HTR-8/SVneo (cell line): ENCODE data around the gene CACNA2D2.
A peak's percentile ranks its signal among the peaks of the same experiment; 100 is the strongest.

Experiments used
- DNase-seq: peaks from one replicate; pipeline ENCODE4 v3.0.0; 2011; ENCODE audit warnings: low spot score, mixed read lengths; ENCODE audit not compliant: insufficient read length
- FAIRE-seq: peaks from 2 replicates; lab custom pipeline; 2011; peaks lifted over from hg19 to GRCh38; lab: Jason Lieb, UNC

Gene CACNA2D2

DNA sequence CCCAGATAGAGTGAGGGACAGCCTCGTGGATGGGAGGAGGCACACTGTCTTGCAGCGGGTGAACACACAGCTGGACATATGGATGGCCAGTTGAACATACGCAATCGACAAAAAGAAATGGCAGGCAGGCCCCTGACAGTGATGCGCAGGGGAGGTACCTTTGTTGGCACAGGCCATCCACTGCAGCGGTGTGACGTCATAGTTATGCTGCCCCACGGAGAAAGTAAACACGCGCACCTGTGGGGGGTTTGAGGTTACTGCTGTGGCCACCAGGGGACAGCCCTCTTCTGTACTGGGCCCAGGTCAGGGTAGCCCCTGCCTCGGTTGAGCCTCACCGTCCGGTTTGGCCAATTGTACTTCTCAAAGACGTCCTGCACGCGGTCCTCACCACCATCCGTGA, 124.7 kb downstream of the CACNA2D2 start:
- DNase-seq (no peak), FAIRE-seq (no peak)

DNA sequence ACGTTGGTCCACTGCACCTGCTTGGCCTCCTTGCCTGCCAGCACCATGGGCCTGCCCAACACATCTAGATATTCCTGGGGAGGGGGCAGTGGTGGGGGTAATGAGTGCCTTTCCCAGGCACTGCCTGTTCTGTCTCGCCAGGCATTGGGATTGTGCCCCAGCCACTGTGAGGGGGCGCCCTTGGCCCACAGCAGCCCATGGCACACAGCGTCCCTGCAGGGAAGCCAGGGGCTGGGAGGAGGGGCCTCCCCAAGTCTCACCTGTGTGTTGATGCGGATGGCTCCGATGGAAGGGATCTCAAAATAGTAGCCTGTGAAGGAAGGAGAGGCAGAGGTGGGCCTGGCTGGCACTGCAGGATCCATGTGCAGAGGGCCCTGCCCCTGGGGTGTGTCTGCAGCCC, 125.4 kb downstream of the CACNA2D2 start:
- DNase-seq (no peak), FAIRE-seq (no peak)

DNA sequence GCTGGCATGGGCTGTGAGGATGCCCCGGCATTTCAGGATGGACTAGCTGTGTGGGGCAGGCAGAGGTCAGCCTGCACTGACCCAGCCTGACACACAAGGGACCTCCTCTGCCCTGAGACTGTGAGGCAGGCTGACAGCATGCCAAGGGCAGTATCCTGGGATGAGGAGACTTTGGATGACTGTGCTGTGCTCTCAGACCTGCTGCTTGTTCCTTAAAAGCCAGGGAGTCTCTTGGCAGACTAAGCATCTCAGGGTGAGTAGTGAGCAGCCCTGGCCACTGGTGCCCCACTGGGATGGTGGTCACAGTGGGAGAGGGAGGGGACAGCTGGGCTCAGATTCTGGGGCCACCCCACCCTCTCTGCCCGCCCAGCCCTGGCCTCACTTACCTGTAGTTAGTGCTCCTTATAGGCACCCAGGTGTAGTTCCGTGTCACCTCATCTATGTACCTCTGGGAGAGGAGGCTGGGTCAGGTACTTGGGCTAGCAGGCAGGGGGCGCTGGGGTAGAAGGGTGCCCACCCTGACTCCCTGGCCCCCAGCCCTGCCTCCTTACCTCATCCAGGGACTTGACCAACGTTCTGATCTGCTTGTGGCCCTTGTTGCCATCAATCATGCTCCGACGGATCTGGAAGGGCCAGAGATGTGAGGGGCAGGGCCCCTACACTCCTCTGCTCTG, 128.0 kb downstream of the CACNA2D2 start:
- FAIRE-seq: no peak
- DNase-seq: no peak

DNA sequence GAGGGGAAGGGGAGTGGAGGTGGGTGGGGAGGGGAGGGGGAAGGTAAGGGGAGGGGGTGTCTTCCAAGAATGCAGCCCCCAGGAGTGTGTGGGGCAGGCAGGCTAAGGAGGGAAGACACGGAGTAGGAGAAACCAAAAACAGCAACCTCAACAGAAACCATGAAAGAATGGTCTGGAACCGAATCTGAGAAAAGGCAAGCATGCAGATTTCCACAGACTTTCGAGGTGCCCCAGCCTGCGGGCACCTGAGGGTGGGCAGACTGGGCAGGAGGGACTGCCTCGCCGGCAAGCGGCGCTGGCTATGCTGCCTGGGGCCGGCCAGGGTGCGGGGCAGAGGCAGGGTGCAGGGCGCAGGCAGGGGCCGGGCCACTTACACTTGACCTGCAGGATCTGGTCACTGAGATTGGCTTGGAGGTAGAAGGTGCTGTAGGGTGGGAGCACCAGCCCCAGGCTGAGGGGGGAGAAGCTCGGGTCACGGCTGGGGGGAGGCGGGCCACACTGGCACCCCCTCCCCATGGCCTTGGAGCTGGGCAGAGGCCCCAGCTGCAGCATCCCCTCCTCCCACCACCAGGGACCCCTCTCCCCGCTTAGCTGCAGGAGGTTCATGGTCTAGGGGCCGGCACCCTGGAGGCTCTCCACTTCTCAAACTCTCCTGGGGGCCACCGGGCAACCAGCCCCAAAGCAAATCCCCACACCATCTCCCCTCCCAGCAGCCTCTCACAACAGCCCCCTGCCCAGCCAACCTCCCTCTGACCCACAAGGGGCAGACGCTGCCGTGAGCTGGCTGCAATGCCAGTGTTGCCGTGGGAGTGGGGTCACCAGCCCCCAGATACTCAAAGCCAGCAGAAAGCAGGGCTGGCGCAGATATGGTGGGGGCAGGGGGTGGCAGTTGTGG, 128.8 kb downstream of the CACNA2D2 start:
- FAIRE-seq: no peak

DNA sequence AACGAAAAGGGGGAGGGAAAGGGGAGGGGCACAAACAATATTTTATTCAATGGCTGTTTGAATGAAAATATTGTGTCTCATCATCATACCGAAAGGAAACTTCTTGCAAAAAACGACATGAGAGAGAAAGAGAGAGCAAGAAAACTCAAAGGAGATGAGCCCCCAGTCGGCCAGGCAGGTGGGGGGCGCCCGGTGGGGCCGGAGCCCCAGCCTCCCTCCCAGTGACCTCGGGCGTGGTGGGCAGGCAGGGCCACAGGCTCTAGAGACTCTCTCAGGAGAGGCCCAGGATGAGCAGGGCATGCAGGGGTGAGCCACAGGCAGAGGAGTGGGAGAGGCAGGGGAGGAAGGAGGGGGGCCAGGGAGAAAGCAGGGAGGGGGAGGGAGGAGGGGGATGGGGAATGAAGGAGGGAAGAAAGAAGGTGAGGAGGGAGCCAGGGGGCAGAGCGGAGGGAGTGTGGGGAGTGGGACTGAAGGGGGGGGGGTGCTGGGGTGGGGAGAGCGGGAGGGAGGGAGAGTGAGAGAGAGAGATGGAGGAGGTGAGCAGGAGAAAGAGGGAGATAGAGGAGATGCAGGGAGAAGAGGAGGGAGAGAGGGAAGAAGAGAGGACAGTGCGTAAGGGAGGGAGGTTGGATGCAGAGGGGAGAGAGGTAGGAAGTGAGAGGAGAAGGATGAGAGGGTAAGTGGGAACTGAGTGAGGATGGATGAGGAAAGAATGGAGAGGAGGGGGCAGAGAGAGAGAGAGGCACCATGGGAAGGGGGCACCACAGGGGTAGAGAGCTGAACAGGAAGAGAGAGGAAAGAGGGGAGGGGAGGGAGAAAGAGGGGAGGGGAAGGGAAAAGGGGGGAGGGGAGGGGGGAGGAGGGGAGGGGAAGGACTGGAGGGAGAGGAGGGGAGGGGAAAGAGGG, 130.0 kb downstream of the CACNA2D2 start:
- FAIRE-seq (no peak), DNase-seq (no peak)

More for the DNA sequence above, 128.8 kb downstream of the CACNA2D2 start:
- DNase-seq: no peak

DNA sequence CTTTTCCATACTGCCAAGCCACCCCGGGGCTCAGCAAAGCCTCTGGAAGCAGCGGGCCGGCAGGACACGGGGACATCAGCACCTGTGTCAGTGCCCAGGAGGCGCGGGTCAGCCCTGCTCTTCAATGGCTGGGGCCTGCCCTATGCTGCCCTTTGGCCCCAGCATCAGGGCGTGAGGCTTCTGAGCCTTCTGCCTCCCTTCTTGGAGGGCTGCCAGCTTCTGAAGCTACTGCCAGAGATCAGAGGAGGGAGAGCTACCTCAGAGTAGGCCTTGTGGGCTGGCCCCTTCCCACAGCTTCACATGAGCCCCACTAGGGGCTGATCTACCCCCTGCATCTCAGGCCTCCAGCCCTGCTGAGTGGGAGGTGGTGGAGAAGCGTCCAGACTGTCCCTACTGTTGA, 131.1 kb downstream of the CACNA2D2 start:
- DNase-seq: no peak
- FAIRE-seq: no peak

DNA sequence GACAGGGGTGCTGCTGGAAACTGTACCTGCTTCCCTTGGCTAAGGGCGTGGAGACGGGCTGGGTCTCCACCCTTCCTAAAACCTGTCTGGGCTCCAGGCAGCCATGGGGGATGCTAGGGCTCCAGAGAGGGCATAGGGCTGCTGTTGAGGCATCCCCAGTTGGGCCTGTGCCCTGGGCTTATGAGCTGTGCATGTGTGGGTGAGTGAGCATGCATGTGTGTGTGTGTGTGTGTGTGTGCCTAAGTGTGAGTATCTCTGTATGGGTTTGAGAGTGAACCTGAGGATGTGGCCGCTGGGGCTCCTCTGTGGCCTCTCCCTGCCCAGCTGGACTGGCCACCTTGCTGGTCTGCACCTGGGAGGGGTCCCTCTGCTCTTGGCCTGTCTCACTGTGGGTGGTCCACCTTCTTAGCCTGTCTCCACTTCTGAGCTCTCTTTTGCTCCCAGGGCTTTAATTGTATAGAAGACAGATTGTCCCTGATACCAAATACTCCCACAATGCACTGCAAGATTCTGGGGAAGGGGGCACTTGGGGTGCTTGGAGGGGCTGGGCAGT, 132.2 kb downstream of the CACNA2D2 start:
- DNase-seq (no peak), FAIRE-seq (peak; percentile 57)

DNA sequence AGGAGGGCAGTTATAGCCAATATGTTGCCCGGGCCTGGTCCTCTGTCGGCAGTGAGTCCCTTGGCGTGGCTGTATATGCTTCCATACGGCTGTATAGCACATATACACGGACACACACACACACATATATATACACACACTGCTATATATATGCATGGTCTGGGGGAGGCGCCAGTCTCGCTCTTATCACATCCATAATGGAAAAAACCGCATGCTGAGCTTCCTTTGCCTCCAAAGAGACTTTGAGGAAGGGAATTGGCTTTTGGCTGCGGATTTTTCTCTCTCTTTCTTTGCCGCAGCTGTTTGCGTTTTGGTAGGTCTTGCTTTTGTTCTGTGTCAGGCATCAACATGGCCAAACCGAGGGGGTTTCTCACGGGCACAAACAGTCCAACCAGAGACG, 132.8 kb downstream of the CACNA2D2 start:
- FAIRE-seq (no peak), DNase-seq (no peak)

DNA sequence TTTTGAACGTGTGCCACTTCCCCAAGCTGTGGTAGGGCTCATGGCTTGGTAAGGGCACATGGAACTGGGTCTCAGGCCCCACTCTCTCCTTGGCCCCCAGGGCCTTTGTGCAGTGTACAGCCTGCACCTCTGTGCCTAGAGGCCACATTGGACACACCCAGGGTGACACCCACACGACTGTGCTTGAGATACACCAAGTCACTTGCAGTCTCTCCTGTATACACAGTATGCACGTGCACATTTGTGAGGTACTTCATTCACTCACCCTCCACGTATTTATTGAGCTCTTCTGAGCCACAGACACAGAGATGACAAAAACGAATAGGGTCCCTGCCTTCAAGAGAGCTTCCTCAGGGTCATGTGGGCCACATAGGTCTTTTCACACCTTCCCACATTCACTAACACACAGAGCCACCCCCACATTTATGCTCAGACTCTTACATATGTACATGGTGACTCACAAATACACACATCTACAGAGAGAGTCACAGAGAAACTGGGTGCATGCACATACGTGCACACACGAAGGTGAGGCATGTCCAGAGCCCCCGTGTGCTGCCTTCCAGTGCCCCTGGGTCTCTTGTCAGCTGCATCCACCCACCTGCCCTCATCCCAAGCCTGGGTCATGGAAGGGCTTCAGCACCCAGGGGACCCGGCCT, 134.3 kb downstream of the CACNA2D2 start:
- DNase-seq: no peak
- FAIRE-seq: no peak

DNA sequence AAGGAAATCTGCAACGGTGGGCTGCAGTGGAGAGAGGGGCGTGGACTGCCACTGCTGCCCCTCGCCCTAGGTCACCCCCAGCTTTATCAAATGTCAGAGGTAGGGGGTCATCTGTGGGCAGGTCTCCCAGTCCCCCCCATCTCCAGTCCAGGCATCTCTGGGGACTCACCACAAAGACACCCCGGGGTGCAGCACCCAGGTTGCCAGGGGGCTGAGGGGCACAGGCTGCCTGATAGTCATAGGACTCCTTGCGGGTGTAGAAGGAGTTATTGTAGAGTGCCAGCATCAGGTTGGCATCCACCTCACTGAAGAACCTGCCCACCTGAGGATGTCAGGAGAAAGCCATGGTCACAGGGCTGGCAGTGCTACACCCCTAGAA, 137.6 kb downstream of the CACNA2D2 start:
- FAIRE-seq (peak; percentile 28), DNase-seq (no peak)

DNA sequence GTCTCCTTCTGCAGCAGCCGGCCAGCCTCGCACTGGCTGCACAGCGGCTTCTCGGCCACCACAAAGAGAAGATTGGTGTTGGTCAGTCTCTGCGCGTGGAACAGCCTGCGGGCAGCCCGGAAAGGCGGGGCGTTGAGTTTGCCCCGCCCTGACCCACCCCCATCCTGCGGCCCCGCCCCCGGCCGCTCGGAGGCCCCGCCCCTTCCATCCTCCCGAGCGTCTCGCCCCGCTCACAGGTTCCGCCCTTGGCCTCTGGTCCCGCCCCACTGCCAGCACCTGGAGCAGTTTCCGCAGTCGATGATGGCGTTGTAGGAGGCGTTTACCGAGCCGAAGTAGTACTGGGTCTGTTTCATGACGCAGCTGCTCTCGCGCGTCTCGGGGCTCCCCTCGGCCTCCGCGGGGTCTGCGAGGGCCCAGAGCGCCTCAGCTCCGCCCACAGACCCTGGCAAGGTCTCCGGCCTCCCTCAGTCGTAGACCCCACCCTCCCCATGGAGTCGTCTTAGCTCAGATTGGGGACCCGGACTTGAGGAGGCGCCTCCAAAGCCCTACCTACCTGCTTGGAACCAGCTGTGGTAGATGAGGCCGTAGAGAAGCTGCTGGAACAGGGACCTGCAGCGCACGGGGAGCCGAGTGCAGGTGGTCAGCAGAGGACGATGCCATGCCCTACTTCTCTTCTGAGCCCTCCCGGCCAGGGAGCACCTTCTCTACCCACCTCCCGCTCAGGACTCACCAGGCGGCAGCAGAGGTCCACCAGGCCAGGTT, 138.2 kb downstream of the CACNA2D2 start:
- peak; percentile 85 for DNase-seq
- peak; percentile 81 for FAIRE-seq

DNA sequence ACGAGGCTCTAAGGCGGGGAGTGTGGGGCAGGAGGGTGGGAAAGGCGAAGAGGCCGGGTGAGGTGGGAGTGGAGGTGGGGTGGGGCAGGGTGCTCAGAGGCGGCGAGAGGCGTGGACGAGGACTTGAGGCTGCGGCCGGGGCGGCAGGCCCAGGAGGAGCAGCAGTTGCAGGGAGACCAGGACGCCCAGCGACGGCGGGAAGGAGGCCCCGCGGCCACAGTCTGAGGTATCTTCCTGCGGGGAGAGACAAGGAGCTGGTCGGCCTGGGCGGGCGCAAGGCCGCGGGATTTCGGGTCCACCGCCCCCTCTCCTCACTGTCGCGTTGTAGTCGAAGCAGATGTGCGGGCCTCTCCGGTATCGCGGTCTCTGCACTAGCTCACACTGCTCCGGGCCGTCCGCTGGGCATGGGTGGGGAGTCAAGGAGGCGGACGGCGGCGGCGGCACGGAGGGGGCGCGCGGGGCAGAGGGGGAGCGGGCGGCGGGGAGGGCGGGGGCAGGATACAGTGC, 138.8 kb downstream of the CACNA2D2 start:
- FAIRE-seq: no peak
- no peak for DNase-seq

DNA sequence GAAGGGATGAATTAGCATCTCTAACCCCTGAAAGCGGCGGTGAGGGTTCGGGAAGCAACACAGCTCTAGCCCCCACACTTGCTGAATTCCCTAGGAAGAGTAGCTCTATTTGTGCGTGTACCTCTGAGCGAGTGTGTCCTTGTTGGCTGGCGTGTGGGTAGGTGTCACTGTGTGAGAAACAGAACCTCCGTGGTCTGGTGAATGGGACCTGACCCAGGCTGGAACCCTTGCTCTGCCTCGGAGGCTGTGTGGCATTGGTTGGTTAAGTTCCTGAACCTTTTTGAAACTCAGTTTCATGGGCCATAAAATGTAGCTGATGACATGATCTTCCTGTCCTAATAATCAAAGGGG, 143.7 kb downstream of the CACNA2D2 start:
- FAIRE-seq: no peak
- no peak for DNase-seq

DNA sequence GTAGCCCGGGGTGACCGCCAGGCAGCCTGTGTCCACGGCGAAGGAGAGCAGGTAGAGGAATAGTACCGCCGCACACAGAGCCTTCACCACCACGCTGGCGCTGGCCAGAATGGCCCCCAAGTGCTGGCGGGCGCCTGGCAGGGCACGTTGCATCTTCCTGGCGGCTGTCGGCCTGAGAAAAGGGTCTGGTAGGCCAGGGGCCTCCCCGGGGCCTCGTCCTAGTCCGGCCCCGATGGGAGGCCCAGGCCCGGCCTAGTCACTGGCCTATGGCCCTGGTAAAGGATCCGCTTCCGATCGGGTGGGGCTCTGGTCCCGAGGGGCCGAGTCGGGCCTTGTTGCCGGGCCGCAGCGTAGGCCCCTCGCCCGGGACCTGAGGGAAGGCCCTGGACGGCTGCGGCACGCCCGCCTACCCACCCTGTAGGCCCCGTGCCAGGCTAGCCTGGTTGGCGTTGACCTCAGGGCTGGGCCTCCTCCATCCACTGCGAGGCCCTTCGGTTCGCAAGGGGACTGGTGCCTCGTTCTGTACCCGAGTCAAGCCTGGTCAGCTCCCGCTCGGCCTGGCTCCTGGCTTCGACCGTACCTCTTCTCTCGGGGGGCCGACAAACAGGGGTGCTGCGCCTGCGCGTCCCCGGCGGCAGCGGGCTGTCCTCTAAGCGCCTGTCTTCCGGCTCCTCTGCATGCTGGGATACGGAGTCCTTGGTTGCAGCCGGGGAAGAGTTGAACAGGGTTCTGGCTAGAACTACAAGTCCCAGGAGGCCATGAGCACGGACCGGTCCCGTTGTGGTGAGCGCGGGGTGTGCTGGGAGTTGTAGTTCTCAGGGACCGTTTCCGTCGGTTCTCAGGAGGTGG, 144.3 kb downstream of the CACNA2D2 start, which contains the start of gene TMEM115:
TMEM115 (minus strand) TSS at position 611 of the 849 bp plus-strand sequence; CDS start at position 153, 458 bp downstream.
- peak; percentile 99 for FAIRE-seq

DNA sequence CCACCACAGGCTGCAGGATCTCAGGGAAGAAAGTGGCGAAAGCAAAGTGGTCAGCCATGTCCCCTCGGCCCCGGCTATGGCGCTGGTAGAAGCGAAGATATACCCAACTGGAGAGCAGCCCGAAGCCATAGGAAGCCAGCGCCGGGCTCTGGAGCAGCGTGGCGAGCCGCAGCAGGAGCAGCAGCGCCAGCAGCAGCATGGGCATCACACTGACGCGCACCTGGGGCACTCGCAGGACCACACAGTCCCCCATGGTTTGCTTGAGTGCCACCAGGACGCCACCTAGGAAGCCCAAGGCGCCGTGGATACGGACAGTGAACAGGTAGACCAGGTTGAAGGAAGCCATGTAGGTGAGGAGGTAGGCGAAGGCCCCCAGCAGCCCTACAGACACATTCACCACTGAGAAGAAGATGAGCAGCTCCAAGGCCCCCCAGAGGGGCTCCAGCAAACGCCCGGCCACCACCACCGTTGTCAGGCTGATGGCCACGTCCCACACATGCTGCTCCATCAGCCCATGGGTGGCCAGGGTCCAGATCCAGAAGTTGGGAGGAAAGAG, 145.0 kb downstream of the CACNA2D2 start:
- DNase-seq: no peak
- no peak for FAIRE-seq

More for the DNA sequence above, 144.3 kb downstream of the CACNA2D2 start, which contains the start of gene TMEM115:
- DNase-seq: peak; percentile 99

DNA sequence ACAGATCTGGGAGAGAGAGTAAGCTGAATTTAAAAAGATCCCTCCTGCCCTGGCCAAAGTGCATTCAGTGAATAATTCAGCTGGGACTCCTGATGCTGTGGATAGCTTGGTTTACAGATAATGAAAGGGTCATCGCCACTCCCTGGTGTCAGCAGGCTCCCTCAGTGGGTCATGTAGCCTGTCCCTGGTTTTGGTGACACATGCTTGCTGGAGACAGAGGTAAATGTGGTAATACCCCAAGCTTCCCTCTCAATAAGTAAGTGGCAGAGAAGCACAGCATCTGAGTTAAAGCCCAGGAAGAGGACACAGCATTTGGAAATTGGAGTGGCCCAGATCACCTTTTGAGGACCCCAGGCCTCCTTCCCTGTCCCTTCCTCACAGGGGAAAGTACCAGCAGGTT, 146.0 kb downstream of the CACNA2D2 start:
- FAIRE-seq (no peak), DNase-seq (no peak)

DNA sequence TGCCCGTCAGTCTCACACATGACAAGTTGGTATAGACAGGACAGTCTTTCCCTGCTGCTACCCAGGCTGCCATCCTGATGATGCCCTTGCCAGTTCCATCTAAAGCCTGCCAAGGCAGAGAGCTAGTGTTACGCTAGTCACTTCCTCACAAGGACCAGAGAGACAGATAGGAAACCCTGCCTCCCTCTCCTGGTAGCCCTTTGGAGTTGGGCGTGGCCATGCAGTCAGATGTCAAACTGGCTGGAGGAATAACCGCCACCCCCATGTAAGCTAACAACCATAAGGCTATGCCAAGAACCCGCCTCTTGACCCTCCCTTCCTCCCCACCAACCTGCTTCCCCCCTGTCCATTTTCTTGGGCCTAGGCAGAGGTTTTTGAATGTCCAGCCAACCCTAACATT, 146.9 kb downstream of the CACNA2D2 start:
- no peak for FAIRE-seq

More for the DNA sequence above, 146.9 kb downstream of the CACNA2D2 start:
- no peak for DNase-seq
